HG03039 (cell line): Measurements from ENCODE around the gene SPRY2.

ENCODE experiments used
- ATAC-seq: cut with Tn5 transposase; IDR thresholded peaks from one replicate; pipeline ENCODE4 v1.9.1; 2021; ENCODE audit warnings: mild to moderate bottlenecking, moderate library complexity; ENCODE audit not compliant: unreplicated experiment

Gene SPRY2

GRCh38 chr13:80314711-80315653 is 25.9 kb downstream of the SPRY2 start:
- no peak for ATAC-seq

DNA sequence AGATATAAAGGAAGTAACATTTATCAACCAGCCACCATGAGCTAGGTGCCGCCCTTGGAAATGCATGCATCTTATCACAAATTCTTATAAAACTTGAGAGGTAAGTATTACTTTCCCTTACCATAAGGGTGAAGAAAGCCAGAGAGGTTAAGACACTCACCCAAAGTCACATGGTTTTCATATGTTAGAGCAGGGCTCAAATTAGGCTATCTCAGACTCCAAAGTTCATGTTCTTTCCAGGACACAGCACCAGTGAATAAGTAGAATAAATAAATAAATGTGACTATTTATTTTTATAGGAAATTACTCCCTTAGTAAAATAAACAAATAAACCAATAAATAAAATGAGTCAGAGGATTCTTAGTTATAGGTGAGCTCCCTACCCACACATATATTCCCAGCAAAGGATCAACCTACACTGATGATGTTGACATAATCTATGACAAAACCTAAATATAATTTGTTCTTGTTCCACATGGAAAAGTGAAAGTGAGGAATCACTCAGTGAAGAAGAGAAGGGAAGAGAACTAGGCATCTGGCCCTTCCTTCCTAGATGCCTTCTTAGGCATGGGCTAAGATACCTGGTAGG is 27.2 kb downstream of the SPRY2 start:
- ATAC-seq = no peak

GRCh38 chr13:80312967-80313366 is 28.0 kb downstream of the SPRY2 start:
- ATAC-seq = no peak

GRCh38 chr13:80312012-80312704 is 28.8 kb downstream of the SPRY2 start:
- no peak for ATAC-seq

DNA sequence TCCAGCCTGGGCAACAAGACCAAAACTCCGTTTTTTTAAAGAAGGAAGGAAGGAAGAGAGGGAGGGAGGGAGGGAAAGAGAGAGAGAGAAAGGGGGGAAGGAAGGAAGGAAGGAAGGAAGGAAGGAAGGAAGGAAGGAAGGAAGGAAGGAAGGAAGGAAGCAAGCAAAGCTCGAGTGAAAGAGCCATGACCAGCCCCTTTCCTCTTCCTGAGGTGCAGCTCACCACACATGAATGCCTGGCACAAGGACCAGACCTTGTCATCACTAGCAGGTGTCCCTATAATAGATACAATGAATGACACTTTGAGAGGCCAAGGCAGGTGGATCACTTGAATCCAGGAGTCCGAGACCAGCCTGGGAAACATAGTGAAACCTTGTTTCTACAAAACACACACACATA is 31.0 kb downstream of the SPRY2 start:
- no peak for ATAC-seq

DNA sequence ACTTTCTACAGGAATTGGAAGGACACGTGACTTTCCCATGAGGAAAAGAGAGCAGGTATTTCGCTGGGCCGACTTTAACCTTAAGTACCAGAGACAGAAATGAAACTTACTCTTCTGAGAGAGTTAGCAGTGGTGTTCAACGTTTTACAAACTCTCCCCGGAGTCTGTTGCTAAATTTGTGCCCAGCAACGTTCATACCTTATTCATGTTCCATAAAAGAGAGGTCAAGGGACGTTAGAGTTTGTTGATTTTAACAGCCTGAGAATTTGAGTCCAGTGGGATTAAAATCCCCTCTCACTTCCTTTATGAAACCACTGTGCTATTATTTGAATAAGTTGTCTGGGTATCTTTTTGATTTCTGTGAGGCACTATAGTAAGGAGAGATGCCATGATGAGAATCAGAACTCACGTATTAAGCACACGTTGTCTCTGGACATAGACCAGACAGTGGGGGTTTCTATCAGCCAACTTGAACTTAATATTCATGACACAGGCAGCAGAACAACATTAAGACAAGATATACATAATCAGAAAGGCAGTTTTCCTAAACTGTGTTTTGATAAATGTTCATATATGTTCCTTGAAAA is 33.4 kb downstream of the SPRY2 start:
- no peak for ATAC-seq

DNA sequence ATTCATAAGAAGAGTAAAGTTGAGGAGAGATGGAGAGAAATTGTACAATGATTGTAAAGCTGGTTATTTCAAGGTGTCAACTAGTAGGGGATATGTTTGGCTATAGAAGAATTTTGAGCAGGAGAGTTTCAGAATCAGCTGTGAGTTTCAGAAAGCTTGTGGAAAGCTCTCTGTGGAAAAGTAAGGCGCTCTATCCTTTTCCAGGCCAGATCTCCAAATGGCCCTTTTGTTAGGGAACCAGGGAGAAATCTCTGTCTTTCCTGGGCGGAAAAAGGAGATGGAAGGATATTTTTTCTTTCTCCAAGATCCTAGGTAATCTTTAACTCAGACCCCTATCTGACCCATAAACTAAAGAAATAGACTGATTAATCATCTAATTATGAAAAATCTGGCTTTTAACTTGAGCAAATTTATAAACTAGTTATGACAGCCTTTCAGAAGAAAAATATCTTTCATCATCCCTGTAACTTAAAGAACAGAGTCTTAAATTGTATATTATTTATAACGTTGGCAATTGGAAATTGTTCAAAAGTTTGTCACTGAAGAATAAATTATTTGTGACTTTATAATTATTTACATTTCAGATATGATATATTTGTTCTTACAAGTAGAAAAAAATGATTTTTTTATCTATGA is 34.5 kb downstream of the SPRY2 start:
- no peak for ATAC-seq

DNA sequence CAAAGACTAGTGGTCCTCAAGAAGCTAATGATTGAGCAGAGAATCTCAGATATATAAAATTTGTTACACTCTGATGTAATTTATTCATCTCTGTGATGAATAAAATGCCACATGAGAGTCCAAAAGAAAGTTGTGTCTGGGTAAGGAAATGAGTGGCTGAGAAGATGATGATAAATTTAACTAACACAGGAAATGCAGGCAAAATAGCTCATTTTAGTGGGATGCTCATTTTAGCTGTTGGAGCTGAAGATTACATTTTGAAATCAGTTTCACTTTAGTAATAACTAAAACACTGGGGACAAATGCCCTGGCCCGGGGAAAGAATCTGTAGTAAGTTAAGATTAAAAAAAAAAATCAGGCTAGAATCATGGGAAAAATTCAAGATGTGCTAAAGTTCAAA is 35.2 kb downstream of the SPRY2 start:
- ATAC-seq = no peak

DNA sequence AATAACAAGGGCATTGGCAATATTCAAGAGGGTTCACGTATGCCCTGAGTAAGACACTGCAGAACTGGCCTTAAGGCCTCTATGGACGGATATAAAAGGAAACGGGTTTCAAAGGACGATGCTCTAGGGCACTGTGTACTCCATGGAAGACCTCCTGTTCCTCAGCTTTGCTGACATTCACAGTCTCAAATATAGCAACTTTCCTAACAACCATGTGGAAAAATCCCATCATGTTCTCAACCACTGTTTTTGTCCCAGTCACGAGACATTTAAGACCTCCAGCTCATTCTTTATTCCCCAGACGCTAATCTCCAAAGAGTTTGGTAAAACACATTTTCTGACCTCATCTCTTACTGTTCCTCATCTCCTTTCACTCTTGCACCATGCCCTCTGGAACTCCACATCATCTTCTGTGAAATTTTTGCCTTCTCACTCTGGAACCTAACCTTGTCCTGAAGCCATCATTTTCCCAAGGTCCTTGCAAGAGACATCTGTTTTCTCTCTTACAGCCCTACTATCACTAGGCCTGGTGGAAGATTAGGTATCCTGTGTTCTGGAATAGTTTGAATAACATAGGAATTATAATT is 37.6 kb downstream of the SPRY2 start:
- no peak for ATAC-seq

- ATAC-seq = no peak
Measured at GRCh38 chr13:80299046-80299445, 41.9 kb downstream of the SPRY2 start.

DNA sequence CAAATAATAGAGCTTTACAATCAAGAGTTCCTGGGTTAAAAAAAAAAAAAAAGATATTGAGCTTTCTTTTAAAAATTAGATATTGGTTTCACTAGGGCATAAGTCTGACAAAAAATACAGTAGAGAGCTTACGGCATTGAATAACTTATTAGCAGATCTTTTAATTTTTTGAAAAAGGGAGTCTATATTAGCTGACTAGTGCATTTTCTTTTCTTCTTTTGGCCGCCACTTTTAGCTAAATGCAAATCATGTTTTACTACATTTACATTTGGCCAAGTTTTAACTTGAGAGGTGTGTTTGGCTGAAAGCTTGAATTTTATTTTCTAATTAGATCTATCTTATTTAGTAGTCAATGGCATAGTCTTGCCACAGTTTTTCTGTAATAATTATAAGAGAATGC is 43.4 kb downstream of the SPRY2 start:
- no peak for ATAC-seq

DNA sequence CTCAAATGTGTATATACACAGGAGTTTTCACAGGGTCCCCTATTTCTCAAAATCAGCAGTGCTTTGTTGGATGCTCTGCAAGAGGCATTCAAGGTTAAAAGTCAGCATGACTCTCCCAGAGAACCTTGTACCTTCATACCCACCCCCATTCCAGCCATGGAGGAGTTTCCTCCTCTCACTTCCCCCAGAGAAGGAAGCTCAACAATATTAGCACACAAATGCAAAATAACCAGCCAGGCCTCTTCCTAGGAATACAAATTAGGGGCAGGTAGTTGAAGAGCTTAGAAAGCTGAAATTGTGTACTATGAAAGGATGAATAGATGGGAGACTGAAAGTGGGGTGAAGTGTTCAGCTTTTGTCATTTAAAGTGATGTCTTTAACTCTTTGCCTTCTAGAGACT is 43.8 kb downstream of the SPRY2 start:
- no peak for ATAC-seq

GRCh38 chr13:80296638-80297037 is 44.3 kb downstream of the SPRY2 start:
- ATAC-seq = no peak

DNA sequence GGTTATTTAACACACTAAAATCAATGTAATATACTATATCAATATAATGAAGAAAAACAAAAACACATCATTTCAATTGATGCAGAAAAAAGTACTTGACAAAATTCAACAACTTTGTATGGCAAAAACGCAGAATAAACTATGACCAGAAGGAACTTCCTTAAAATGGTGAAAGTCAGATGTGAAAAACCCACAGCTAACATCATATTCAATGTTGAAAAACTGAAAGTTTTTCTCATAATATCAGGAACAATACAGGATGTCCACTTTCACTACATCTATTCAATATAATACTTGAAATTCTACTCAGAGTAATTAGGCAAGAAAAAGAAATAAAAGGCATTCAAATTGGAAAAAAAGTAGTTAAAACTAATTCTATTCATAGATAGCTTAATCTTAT is 50.3 kb downstream of the SPRY2 start:
- ATAC-seq = no peak
